HL-60/S4 treated with phorbol 12-myristate 13-acetate at 8.2 ng/mL for 4 days and 3 days (cell line): ENCODE data around the gene TDRD12.
"Not testable (repeated sequence)": the region's sequence is repeated elsewhere in the genome, so short reads cannot be mapped to it uniquely, and the experiment has no call there.

Experiments
- in situ Hi-C: fragments of 300-500 bp; cut with MboI; formaldehyde crosslinking; loops from 2 replicates; pipeline ENCODE4 v1.15.0; 2022; ENCODE audit warnings: low sequenced_read_pairs

Gene TDRD12

DNA sequence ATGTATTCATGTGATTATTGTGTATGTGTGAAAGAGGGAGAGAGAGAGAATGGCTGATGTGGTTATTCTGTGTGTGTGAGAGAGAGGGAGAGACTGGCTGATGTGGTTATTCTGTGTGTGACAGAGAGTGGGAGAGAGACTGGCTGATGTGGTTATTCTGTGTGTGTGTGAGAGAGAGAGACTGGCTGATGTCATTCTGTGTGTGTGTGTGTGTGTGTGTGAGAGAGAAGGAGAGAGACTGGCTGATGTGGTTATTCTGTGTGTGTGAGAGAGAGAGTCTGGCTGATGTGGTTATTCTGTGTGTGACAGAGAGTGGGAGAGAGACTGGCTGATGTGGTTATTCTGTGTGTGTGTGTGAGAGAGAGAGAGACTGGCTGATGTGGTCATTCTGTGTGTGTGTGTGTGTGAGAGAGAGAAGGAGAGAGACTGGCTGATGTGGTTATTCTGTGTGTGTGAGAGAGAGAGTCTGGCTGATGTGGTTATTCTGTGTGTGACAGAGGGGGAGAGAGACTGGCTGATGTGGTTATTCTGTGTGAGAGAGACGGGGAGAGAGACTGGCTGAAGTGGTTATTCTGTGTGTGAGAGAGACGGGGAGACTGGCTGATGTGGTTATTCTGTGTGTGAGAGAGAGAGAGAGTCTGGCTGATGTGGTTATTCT, 26.2 kb downstream of the TDRD12 start:
- in situ Hi-C loops: not testable (repeated sequence)

DNA sequence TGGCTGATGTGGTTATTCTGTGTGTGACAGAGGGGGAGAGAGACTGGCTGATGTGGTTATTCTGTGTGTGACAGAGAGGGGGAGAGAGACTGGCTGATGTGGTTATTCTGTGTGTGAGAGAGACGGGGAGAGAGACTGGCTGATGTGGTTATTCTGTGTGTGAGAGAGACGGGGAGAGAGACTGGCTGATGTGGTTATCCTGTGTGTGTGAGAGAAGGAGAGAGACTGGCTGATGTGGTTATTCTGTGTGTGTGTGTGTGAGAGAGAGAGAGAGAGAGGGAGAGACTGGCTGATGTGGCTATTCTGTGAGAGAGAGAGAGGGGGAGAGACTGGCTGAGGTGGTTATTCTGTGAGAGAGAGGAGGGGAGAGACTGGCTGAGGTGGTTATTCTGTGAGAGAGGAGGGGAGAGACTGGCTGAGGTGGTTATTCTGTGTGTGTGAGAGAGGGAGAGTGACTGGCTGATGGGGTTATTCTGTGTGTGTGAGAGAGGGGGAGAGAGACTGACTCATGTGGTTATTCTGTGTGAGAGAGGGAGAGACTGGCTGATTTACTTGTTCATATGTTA, 27.1 kb downstream of the TDRD12 start:
- in situ Hi-C loops: not testable (repeated sequence)

DNA sequence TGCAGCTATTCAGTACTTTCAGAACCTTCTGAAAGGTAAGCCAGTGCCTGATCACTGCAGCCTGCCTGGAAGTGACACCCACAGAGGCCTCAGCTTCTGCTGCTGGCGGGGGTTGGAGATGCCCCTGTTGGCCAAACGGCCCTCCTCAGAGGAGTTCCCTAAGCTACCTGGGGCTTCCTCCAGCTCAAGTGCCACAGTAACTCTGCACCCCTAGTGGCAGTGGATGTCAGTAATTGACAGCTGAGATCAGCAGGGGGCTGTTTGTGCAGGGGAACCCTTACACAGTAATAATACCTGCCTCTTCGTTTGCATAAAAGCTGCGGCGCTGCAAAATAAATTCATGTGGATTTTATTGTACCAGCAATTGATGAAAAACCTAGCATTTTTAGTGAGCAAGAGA, 28.9 kb downstream of the TDRD12 start:
- in situ Hi-C loops: no loop called here

DNA sequence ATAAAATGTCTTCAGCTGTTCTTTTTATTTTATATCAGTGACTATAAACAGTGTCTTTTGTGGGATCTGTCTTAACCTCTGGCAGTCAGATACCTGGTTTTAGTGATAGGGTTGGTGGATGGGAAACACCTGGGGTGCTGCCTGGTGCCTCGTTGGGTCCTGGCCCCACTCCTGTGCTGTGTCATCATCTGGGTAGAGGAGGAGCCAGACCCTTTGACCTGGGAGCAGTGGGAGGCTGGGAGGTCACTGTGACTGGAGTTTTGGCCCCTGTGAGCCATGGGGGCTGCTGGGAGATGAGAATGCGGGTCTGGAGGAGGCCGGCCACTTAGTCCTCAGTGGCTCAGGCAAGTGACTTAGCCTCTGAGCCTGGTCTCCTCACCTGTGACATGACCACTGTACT, 29.4 kb downstream of the TDRD12 start:
- in situ Hi-C loops: no loop called here

DNA sequence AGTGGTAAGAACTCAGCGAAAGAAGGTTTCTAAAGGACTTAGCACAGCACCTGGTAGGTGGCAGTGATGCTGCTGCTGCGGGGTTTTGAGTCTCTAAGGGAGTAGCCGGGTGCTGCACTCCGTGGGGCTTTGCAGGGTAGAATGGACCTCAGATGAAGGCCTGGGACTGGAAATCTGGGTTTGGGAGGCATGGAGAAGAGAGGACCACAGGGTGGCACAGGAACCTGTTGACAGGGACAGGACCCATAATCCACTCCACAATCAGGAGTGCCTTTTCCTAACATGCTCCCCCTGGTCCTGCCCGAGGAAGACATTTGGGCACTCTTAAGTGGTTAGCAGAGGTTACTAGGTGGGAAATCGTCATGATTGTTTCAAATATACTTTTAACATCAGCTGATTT, 29.8 kb downstream of the TDRD12 start:
- in situ Hi-C loops: no loop called here

DNA sequence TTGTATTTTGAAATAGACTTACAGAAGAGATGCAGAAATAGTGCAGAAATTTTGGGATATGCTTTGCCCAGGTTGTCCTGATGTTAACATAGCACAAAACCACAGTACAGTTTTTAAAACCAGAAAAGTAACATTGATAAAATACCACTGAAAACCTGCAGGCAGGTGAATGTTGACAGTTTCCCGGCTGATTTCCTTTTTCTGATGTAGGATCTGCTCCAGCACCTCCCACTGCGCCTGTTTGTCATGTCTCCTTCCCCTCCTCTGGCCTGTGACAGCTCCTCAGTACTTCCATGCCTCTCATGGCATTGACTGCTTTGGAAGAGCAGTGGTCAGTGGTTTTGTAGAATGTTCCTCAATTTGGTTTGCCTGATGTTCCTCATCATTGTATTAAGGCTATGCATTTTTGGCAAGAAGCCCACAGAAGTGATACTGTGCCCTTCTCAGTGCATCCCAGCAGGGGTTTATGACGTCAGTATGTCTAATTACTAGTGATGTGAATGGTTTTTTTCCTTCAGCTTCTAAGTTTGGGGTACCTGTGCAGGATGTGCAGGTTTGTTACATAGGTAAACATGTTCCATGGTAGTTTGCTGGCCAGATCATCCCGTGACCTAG, 31.0 kb downstream of the TDRD12 start:
- in situ Hi-C loops: no loop called here

DNA sequence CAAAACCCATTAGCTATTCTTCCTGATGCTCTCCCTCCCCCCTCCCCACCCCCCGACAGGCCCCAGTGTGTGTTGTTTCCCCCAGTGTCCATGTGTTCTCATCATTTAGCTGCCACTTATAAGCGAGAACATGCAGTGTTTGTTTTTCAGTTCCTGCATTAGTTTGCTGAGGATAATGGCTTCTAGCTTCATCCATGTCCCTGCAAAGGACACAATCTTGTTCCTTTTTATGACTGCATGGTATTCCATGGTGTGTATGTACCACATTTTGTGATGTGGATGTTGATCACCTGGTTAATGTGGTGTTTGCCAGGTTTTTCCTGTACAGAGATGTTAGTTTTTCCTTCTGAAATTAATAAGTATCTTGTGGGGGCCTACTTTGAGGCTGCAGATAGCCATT, 31.5 kb downstream of the TDRD12 start:
- in situ Hi-C loops: no loop called here

DNA sequence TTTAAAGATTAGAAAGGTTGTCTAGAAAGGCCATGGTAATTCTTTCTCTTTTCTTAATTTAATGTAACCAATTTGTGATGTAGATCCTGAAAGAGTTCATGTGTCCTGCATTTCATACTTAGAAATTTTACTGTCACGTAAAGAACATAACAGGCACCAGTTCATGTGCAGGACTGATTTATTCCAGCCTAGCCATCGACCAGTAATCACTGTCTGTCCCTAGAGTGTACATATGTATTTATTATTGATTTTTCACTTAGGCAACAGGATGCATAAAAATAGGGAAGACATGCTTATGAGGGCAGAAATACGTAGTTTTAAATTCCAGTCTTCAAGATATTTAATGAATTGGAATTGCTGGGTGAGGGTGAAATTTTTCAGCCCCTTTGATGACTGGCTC, 37.6 kb downstream of the TDRD12 start:
- in situ Hi-C loops: no loop called here

DNA sequence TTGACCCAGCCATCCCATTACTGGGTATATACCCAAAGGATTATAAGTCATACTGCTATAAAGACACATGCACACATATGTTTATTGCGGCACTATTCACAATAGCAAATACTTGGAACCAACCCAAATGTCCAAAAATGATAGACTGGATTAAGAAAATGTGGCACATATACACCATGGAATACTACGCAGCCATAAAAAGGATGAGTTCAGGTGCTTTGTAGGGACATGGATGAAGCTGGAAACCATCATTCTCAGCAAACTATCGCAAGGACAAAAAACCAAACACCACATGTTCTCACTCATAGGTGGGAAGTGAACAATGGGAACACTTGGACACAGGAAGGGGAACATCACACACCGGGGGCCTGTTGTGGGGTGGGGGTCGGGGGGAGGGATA, 45.8 kb downstream of the TDRD12 start:
- in situ Hi-C loops: not testable (repeated sequence)

DNA sequence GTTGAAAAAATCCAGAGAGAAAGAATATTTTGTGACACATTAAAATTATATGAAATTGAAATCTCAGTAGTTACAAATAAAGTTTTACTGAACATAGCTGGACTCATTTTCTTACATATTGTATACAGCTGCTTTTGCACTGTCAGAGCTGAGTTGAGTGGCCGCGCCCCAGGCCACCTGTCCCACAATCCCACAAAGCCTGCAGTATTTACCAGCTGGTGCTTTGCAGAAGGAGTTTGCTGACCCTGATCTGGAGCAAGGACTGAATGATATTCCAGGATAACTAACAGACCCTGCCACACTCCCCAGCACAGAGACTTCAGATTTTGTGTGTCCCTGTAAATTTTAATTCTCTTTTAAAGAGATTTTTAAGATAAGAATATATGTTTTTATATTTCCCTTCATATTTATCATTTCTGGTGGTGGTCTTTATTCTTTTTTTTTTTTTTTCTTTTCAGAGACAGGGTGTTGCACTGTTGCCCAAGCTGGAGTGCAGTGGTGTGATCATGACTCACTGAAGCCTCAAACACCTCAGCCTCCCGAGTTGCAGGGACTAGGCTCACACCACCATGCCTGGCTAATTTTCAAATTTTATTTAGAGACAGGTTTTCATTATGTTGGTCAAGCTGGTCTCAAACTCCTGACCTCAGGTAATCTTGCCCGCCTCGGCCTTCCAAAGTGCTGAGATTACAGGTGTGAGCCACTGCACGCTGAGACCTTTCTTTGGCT, 48.5 kb downstream of the TDRD12 start:
- in situ Hi-C loops: no loop called here

DNA sequence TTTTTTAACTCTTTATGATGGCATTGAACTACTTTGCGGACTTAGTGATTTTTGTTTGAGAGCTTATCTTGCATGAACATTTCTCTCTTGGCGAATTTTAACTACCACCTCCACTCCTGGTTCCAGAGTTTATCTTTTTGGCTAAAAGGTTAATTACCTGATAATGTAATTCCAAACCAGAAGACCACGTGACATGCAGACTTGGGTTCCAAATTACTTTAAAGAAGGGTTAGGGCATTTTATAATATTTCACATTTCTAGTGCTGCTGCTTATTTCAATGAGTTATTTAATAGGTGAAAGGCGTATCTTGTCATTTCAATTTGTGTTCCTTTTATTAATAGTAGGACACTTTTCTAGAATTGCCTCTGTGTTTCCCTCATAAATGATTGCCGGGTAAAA, 52.0 kb downstream of the TDRD12 start:
- in situ Hi-C loops: no loop called here

DNA sequence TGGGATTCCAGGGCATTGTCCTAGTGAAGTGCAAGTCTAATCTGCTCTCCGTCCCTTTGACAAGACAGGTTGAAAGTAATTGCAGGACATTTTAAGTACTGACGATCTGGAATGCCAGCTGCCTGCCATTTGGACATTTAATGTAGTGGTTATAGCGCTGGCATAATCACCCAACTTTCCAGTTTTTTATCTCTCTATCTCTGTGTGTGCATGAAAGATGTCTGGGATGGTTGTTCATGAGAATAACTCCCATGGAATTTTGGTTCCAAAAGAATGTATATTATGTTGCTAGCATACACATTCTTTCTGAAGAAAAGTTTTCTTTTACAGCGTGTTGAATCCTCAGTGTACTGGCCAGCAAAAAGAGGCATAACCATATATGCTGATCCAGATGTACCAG, 53.6 kb downstream of the TDRD12 start:
- in situ Hi-C loops: no loop called here

DNA sequence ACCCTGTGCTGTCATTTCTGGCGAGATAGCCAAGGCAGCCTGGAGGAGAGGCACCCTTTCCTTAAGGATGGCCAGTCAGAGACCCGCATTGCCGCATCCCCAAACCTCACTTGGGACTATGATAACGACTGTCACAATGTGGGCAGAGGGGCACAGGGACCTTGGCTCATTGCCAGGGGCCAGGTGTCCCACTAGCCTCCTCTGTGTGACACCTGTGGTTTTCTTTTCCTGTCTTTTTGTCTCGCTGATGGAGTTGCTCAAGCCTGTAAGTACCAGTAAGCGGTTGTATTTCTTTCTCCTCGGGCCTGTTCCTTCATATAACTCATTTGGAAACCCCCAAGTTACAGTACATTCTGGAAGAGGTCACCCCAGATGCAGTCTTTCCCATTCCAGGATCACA, 59.5 kb downstream of the TDRD12 start:
- in situ Hi-C loops: no loop called here

DNA sequence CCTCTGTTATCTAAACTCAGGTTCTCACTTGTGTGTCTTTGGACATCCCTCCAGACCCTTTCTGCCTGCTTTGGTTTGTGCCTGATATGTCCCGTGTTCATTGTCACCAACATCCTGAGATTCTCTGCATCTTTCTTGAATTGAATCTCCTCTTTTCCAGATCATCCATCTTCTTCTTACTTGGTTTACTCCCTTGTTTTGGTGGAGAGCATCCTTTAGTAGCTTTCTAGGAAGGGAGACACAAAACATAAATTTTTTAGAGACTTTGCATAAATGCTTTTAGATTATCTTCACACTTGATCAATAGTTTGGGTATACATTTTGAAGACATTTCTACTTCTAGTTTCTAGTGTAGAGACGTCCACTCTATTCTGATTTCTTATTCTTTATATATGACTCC, 61.7 kb downstream of the TDRD12 start:
- in situ Hi-C loops: no loop called here

DNA sequence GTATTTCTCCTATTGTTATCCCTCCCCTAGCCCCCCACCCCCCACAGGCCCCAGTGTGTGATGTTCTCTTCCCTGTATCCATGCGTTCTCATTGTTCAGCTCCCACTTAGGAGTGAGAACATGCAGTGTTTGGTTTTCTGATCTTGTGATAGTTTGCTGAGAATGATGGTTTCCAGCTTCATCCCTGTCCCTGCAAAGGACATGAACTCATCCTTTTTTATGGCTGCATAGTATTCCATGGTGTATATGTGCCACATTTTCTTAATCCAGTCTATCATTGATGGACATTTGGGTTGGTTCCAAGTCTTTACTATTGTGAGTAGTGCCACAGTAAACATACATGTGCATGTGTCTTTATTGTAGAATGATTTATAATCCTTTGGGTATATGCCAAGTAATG, 62.5 kb downstream of the TDRD12 start:
- in situ Hi-C loops: not testable (repeated sequence)

DNA sequence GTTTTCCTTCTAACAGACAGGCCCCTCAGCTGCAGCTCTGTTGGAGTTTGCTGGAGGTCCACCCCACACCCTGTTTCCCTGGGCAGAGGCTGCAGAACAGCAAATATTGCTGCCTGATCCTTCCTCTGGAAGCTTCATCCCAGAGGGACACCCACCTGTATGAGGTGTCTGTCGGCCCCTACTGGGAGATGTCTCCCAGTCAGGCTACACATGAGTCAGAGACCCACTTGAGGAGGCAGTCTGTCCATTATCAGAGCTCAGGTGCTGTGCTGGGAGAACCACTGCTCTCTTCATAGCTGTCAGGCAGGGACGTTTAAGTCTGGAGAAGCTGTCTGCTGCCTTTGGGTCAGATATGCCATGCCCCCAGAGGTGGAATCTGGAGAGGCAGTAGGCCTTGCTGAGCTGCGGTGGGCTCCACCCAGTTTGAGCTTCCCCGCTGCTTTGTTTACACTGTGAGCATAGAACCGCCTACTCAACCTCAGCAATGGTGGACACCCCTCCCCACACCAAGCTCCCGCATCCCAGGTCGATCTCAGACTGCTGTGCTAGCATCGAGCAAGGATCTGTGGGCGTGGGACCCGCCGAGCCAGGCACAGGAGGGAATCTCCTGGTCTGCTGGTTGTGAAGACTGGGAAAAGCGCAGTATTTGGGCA, 67.7 kb downstream of the TDRD12 start:
- in situ Hi-C loops: not testable (repeated sequence)

DNA sequence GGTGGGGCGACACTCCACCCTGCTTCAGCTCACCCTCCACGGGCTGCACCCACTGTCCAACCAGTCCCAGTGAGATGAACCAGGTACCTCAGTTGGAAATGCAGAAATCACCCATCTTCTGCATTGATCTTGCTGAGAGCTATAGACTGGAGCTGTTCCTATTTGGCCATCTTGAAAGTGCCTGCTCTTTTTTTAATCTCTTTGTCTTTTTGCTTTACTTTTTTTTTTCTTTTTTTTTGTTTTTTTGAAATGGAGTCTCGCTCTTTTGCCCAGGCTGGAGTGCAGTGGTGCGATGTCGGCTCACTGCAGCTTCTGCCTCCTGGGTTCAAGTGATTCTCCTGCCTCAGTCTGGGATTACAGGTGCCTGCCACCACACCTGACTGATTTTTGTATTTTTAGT, 68.3 kb downstream of the TDRD12 start:
- in situ Hi-C loops: not testable (repeated sequence)

DNA sequence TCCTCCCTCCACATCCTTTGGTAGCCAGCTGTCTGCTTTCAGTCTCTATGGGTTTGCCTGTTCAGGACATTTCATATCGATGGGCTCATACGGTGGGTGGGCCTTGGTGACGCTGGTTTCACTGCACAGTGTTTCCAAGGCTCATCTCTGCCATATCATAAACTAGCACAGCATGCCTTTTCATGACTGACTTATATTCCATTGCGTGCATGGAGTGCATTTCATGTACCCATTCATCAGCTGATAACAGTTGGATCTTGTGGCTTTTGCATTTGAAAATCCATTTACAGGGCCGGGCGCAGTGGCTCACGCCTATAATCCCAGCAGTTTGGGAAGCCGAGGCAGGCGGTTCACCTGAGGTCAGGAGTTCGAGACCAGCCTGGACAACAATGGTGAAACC, 69.9 kb downstream of the TDRD12 start:
- in situ Hi-C loops: no loop called here

DNA sequence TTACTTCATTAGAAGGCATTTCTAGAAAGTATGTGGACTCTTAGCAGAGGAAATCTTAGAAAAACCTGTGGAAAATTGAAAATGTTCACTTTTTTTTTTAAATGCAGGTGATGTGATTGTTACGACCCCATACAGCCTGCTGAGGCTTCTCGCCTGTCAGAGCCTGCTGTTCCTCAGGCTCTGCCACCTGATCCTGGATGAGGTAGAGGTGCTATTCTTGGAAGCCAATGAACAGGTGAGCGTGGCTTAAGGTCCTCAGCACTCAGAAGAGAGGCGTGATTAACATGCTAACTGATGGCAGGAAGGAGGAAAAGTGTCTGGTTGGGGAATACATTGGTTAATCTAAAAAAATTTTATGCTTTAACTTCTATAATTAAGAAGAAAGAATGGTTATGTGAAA, 78.6 kb downstream of the TDRD12 start:
- in situ Hi-C loops: no loop called here

DNA sequence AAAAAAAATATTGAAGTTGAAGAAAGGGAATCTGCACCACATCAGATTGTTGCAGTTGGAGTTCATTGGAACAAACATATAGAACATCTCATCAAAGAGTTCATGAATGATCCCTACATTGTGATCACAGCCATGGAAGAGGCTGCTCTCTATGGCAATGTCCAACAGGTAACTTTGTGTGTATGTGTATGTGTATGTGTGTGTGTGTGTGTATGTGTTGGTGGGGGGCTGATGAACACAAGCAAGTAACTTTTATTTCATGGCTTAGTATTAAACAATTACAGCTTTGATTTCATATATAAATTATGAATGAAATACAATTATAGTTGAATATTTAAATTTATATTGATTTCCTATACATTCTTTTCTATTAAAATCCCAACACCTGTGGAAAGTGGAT, 80.6 kb downstream of the TDRD12 start:
- in situ Hi-C loops: no loop called here

DNA sequence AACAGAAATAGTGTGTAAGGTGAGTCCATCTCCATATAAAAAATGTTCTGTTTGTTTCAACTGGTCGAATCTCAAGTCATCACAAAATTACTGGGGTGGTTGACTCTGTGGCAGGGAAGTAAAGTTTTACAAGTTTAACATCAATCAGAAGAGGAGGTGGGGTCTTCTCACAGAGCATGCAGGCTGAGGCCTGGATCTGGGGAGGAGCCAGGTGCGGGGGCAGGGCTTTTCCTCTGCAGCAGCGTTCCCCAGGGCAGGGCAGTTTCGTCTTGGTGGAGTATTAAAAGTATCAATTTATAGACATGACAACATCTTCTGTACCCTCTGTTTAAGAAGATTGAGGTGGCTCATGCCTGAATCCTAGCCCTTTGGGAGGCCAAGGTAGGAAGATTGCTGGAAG, 81.2 kb downstream of the TDRD12 start:
- in situ Hi-C loops: no loop called here

DNA sequence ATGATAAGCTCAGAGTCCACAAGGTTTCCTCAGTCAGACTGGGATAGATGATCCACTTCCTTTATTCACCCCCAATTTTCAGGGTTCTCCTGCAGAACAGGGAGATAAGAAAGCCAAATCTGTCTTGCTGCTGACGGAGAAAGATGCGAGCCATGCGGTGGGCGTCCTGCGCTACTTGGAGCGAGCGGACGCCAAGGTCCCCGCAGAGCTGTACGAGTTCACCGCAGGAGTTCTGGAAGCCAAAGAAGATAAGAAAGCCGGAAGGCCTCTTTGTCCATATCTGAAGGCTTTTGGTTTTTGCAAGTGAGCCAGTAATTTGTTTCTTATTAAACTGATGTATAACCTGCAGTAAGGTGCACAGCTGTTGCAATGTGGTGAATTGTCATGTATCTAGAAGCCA, 83.3 kb downstream of the TDRD12 start:
- in situ Hi-C loops: no loop called here
